Measurements from ENCODE around the gene RGS10. TPM values are rescaled to one million over a fixed set of nuclear protein-coding genes. Genes with fewer than 3 reads are reported as not detected.

Gene RGS10
- total RNA-seq, 1 donor from 2014 or later = 31.0 TPM

- TF ChIP-seq CTCF (IDR thresholded peaks at IDR 0.05) = no peak
Observed at GRCh38 chr10:119483839-119484238, 58.7 kb downstream of the RGS10 start.

GRCh38 chr10:119483001-119483400 lies 59.5 kb downstream of the RGS10 start:
- Histone ChIP-seq H3K36me3 (no peaks in the 10 kb centered on the region), H3K4me3 (no peak overlapping the region), H3K27ac (no peak overlapping the region), H3K9me3 (no peaks in the 10 kb centered on the region), H3K4me1 (no peaks in the 10 kb centered on the region), H3K27me3 (no peaks in the 10 kb centered on the region)
- DNase-seq = no peak
- intact Hi-C loops (cut with DNase I) = no loop called here
- no peak for ATAC-seq
- TF ChIP-seq CTCF (IDR thresholded peaks at IDR 0.05) = no peak

More at GRCh38 chr10:119483839-119484238, 58.7 kb downstream of the RGS10 start:
- Histone ChIP-seq H3K27ac (no peak overlapping the region), H3K36me3 (no peaks in the 10 kb centered on the region), H3K4me1 (no peaks in the 10 kb centered on the region), H3K9me3 (no peaks in the 10 kb centered on the region), H3K4me3 (no peak overlapping the region), H3K27me3 (no peaks in the 10 kb centered on the region)
- intact Hi-C loops (cut with DNase I) = no loop called here
- no peak for ATAC-seq
- DNase-seq = no peak

- Histone ChIP-seq H3K36me3 (no peaks in the 10 kb centered on the region), H3K4me1 (no peaks in the 10 kb centered on the region), H3K27ac (no peak overlapping the region), H3K4me3 (no peak overlapping the region), H3K9me3 (no peaks in the 10 kb centered on the region), H3K27me3 (no peaks in the 10 kb centered on the region)
- intact Hi-C loops (cut with DNase I) = no loop called here
- TF ChIP-seq CTCF (IDR thresholded peaks at IDR 0.05) = no peak
- ATAC-seq (no peak), DNase-seq (no peak)
Observed at GRCh38 chr10:119481781-119482426, 60.6 kb downstream of the RGS10 start.

GRCh38 chr10:119480667-119481066 lies 61.9 kb downstream of the RGS10 start:
- ATAC-seq (no peak), DNase-seq (no peak)
- Histone ChIP-seq H3K9me3 (no peaks in the 10 kb centered on the region), H3K27ac (no peak overlapping the region), H3K4me1 (no peaks in the 10 kb centered on the region), H3K27me3 (no peaks in the 10 kb centered on the region), H3K4me3 (no peak overlapping the region), H3K36me3 (no peaks in the 10 kb centered on the region)
- TF ChIP-seq CTCF (IDR thresholded peaks at IDR 0.05) = no peak
- intact Hi-C loops (cut with DNase I) = no loop called here

GRCh38 chr10:119479532-119479931 lies 63.0 kb downstream of the RGS10 start:
- H3K36me3 ChIP-seq = no peaks in the 10 kb centered on the region
- no peaks in the 10 kb centered on the region for H3K9me3 ChIP-seq
- no peaks in the 10 kb centered on the region for H3K4me1 ChIP-seq
- H3K27me3 ChIP-seq = no peaks in the 10 kb centered on the region
- H3K4me3 ChIP-seq = no peak overlapping the region
- no peak for TF ChIP-seq CTCF (IDR thresholded peaks at IDR 0.05)
- intact Hi-C loops (cut with DNase I) = no loop called here
- no peak overlapping the region for H3K27ac ChIP-seq
- no peak for DNase-seq
- ATAC-seq = no peak

All from upper lobe of right lung (tissue), 1 donor.